ENCODE data around the gene STPG2. TPM values are rescaled to one million over a fixed set of nuclear protein-coding genes. Genes with fewer than 3 reads are reported as not detected.

The STPG2 gene
- total RNA-seq, 2 donors from 2014 or later = 0.13 to 0.53 TPM

GRCh38 chr4:97665553-97665952 lies 477.7 kb downstream of the STPG2 start:
- Mint-ChIP-seq H3K27me3 (ENCODE audit: insufficient read depth) (no peaks in the 10 kb centered on the region), H3K4me1 (no peaks in the 10 kb centered on the region), H3K27ac (no peak overlapping the region), H3K9me3 (peaks cover 10% of the 10 kb centered on the region), H3K36me3 (ENCODE audit: low read depth) (no peaks in the 10 kb centered on the region), H3K4me3 (no peak overlapping the region)
- H3K27ac ChIP-seq (ENCODE audit: low read depth, low read length) = no peak overlapping the region
- H3K4me3 ChIP-seq (ENCODE audit: low read length) = no peak overlapping the region
- H3K36me3 ChIP-seq (ENCODE audit: control insufficient read depth, insufficient read depth, low read length) = no peaks in the 10 kb centered on the region
- H3K4me1 ChIP-seq (ENCODE audit: control insufficient read depth, insufficient read depth, low read length) = no peaks in the 10 kb centered on the region
- H3K9ac ChIP-seq (ENCODE audit: extremely low read depth, low read length, poor library complexity, severe bottlenecking) = no peak overlapping the region
- WGBS, 2 experiments (ENCODE audit: insufficient coverage in 1 of 2, insufficient read length in 1 of 2) = 40 to 87% methylated on average over 1 to 4 of the region's 4 CpGs
- no peaks in the 10 kb centered on the region for H3K27me3 ChIP-seq (ENCODE audit: control insufficient read depth, insufficient read depth, low read length, poor library complexity, severe bottlenecking)
- H3K9me3 ChIP-seq (ENCODE audit: control insufficient read depth, low read length) = peaks cover 23% of the 10 kb centered on the region
- DNase-seq = no peak
- no peak for TF ChIP-seq CTCF (conservative IDR thresholded peaks at IDR 0.05)

DNA sequence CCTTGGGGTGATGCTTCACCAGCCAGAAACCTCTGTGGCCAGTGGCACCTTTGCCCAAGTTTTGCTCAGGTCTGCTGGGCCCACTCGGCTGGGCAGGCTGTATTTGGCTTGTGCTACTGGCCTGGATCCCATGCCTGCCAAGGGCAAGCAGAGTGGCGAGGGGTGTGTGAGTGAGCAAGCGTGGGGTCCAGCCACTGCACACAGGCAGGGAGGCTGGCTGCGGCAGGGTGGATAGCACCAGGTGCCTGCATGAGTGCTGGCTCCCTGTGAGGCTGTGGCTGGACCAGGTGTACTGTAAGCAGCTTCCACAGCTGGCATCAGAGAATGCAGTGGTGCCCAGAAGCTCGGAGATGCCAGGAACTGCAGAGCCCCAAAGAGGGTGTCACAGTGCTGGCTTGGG lies 478.5 kb downstream of the STPG2 start:
- no peak for TF ChIP-seq CTCF (conservative IDR thresholded peaks at IDR 0.05)
- Mint-ChIP-seq H3K27ac (no peak overlapping the region), H3K4me3 (no peak overlapping the region), H3K4me1 (no peaks in the 10 kb centered on the region), H3K9me3 (peaks cover 10% of the 10 kb centered on the region), H3K27me3 (ENCODE audit: insufficient read depth) (no peaks in the 10 kb centered on the region), H3K36me3 (ENCODE audit: low read depth) (no peaks in the 10 kb centered on the region)
- Histone ChIP-seq H3K4me3 (ENCODE audit: low read length) (no peak overlapping the region), H3K4me1 (ENCODE audit: control insufficient read depth, insufficient read depth, low read length) (no peaks in the 10 kb centered on the region), H3K27me3 (ENCODE audit: control insufficient read depth, insufficient read depth, low read length, poor library complexity, severe bottlenecking) (no peaks in the 10 kb centered on the region), H3K36me3 (ENCODE audit: control insufficient read depth, insufficient read depth, low read length) (no peaks in the 10 kb centered on the region), H3K9me3 (ENCODE audit: control insufficient read depth, low read length) (peaks cover 23% of the 10 kb centered on the region), H3K27ac (ENCODE audit: low read depth, low read length) (no peak overlapping the region), H3K9ac (ENCODE audit: extremely low read depth, low read length, poor library complexity, severe bottlenecking) (no peak overlapping the region)
- WGBS, 2 experiments (ENCODE audit: insufficient coverage in 1 of 2, insufficient read length in 1 of 2) = 88 to 94% methylated on average over 4 to 5 of the region's 5 CpGs
- no peak for DNase-seq

DNA sequence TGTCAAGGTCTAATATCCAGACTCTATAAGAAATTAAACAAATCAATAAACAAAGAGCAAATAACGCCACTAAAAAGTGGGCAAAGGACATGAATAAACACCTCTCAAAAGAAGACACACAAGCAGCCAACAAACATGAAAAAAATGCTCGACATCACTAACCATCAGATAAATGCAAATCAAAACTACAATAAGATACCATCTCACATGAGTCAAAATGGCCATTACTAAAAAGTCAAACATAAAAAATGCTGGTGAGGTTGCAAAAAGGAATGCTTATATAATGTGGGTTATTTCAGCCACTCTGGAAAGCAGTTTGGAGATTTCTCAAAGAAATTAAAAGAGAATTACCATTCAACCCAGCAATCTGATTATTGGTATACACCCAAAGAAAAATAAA lies 481.1 kb downstream of the STPG2 start:
- WGBS, 2 experiments (ENCODE audit: insufficient coverage in 1 of 2, insufficient read length in 1 of 2) = 80 to 92% methylated on average over 1 to 2 of the region's 2 CpGs
- H3K9ac ChIP-seq (ENCODE audit: extremely low read depth, low read length, poor library complexity, severe bottlenecking) = no peak overlapping the region
- H3K4me3 ChIP-seq (ENCODE audit: low read length) = no peak overlapping the region
- TF ChIP-seq CTCF (conservative IDR thresholded peaks at IDR 0.05) = no peak
- H3K9me3 ChIP-seq (ENCODE audit: control insufficient read depth, low read length) = peaks cover 23% of the 10 kb centered on the region
- no peaks in the 10 kb centered on the region for H3K4me1 ChIP-seq (ENCODE audit: control insufficient read depth, insufficient read depth, low read length)
- Mint-ChIP-seq H3K27me3 (ENCODE audit: insufficient read depth) (no peaks in the 10 kb centered on the region), H3K36me3 (ENCODE audit: low read depth) (no peaks in the 10 kb centered on the region), H3K4me3 (no peak overlapping the region), H3K27ac (no peak overlapping the region), H3K4me1 (no peaks in the 10 kb centered on the region), H3K9me3 (peaks cover 10% of the 10 kb centered on the region)
- H3K27me3 ChIP-seq (ENCODE audit: control insufficient read depth, insufficient read depth, low read length, poor library complexity, severe bottlenecking) = no peaks in the 10 kb centered on the region
- no peak overlapping the region for H3K27ac ChIP-seq (ENCODE audit: low read depth, low read length)
- no peak for DNase-seq
- no peaks in the 10 kb centered on the region for H3K36me3 ChIP-seq (ENCODE audit: control insufficient read depth, insufficient read depth, low read length)
